SIG-M5 treated with dmso at 0.1 percent for 504 hours (cell line): Measurements from ENCODE around the gene SLC32A1.

Experiments
- DNase-seq: peaks from one replicate; lab custom pipeline; 2025; ENCODE audit not compliant: unreplicated experiment; lab: John Stamatoyannopoulos, UW

Gene SLC32A1

GRCh38 chr20:38751360-38751976 lies 27.2 kb downstream of the SLC32A1 start:
- DNase-seq, result peak; percentile 53

- DNase-seq, result no peak
Measured at GRCh38 chr20:38752029-38752428, 27.7 kb downstream of the SLC32A1 start.

GRCh38 chr20:38754924-38755323 lies 30.6 kb downstream of the SLC32A1 start:
- DNase-seq, result no peak

GRCh38 chr20:38755324-38755910 lies 31.1 kb downstream of the SLC32A1 start:
- DNase-seq, result peak; percentile 9

GRCh38 chr20:38757145-38757775 lies 33.0 kb downstream of the SLC32A1 start:
- DNase-seq, result no peak

- no peak for DNase-seq
Measured at GRCh38 chr20:38759106-38759505, 34.8 kb downstream of the SLC32A1 start.

GRCh38 chr20:38760978-38761377 lies 36.7 kb downstream of the SLC32A1 start:
- no peak for DNase-seq

- no peak for DNase-seq
Measured at GRCh38 chr20:38762174-38762573, 37.9 kb downstream of the SLC32A1 start.

- no peak for DNase-seq
Measured at GRCh38 chr20:38763616-38764015, 39.3 kb downstream of the SLC32A1 start.

- DNase-seq, result peak; percentile 66
Measured at GRCh38 chr20:38764567-38765318, 40.5 kb downstream of the SLC32A1 start.

GRCh38 chr20:38766071-38766470 lies 41.8 kb downstream of the SLC32A1 start:
- no peak for DNase-seq

- DNase-seq, result no peak
Measured at GRCh38 chr20:38769376-38770295, 45.4 kb downstream of the SLC32A1 start.

GRCh38 chr20:38770546-38770945 lies 46.3 kb downstream of the SLC32A1 start:
- no peak for DNase-seq

- no peak for DNase-seq
Measured at GRCh38 chr20:38770970-38771369, 46.7 kb downstream of the SLC32A1 start.

- no peak for DNase-seq
Measured at GRCh38 chr20:38771621-38772020, 47.3 kb downstream of the SLC32A1 start.

GRCh38 chr20:38774167-38774566 lies 49.9 kb downstream of the SLC32A1 start:
- no peak for DNase-seq

- no peak for DNase-seq
Measured at GRCh38 chr20:38776363-38776762, 52.1 kb downstream of the SLC32A1 start.
